ENCODE data around the gene ABRACL.

GRCh38 chr6:138989098-138989983 lies 39.2 kb upstream of the ABRACL start:
- no peak for TF ChIP-seq CTCF (IDR thresholded peaks at IDR 0.05; ENCODE audit: insufficient read depth, low read length)
- no peak for TF ChIP-seq POLR2AphosphoS5 (IDR thresholded peaks at IDR 0.05; ENCODE audit: low read depth)
